SK-N-MC (cell line): ENCODE measurements around the gene ASB6.

Experiments
- EZH2 ChIP-seq: fragments of 200-600 bp; sonication (generic); IDR thresholded peaks from one replicate; pipeline ENCODE4 v1.6.1; 2017; ENCODE audit warnings: antibody characterized with exemption
- POLR2AphosphoS5 ChIP-seq: IDR thresholded peaks from 2 replicates; pipeline ENCODE4 v1.6.1; 2012; ENCODE audit warnings: mild to moderate bottlenecking, low read depth, low read length, borderline replicate concordance

DNA sequence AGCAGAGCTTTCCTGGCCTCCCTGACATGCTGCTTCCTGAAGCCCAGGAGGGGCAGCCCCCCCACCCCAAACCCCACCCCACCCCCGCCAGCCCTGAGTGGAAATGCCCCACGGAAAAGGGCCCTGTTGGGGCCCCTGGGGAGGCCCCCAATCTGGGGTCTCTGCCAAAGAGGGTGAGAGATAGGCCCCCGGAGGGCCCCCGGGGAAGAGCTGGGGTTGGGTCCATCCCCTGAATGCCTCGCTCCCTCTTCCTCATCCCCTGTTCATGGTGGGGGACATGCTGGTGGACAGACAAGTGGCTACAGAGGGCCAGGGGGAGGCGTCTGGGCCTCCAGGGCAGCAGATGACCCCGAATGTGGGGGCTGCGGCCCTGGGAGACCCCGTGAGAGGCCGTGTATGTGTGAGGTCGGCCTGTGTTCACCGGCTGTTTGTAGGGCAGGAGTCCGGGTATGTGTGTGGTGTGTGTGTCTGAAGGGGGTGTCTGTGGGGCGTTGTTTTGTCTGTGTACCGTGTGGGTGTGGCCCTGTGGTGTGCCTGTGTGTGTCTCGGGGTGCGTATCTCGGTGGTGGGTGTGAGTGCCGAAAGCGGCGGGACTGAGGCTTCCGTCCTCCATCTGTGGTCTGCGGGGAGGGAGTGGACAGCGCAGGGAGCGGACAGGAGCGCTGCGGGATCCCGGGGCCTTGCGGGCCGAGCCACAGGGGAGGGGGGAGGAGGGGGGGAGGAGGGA, 32.3 kb downstream of the ASB6 start:
- TF ChIP-seq POLR2AphosphoS5 (no peak), EZH2 (no peak)
